ENCODE measurements around the gene HMG20A.

HMG20A gene

DNA sequence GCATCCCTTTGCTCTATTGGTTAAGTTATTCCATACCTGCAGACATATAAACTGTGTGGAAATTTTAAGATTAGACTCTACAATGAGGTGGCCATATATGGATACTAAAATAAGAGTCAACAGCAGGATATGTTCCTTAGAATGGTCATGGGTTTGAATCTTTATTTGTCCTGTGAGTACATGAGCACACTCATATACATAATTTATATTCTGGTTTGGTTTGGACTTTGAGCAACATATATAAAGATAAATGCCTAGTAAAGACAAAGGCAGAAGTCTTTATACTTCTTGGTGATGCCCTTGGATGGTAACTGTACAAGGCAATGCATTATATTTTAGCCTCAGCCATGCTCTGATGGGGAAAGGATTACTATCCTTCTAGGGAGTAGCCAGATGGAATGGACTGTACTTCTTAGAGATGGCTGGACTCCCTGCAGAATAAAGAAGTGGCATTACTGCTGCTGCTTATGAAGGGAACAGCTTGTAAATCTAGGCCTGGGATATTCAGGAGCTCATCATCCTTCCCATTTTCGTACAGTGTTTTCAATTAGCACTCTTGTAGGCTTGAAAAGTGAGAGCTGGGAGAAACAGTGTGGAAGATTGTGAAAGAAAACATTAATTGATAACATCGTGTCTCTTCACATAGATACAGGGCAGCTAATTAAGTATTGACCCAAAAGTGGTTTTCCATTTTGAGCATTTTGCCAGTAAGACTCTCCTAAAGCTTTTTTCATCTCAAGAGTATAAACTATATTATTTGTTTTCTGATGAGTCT lies 60.4 kb downstream of the HMG20A start:
- no peak overlapping the region for H3K4me3 ChIP-seq (ENCODE audit: low read depth, low read length)
- TF ChIP-seq, protein P1, sequence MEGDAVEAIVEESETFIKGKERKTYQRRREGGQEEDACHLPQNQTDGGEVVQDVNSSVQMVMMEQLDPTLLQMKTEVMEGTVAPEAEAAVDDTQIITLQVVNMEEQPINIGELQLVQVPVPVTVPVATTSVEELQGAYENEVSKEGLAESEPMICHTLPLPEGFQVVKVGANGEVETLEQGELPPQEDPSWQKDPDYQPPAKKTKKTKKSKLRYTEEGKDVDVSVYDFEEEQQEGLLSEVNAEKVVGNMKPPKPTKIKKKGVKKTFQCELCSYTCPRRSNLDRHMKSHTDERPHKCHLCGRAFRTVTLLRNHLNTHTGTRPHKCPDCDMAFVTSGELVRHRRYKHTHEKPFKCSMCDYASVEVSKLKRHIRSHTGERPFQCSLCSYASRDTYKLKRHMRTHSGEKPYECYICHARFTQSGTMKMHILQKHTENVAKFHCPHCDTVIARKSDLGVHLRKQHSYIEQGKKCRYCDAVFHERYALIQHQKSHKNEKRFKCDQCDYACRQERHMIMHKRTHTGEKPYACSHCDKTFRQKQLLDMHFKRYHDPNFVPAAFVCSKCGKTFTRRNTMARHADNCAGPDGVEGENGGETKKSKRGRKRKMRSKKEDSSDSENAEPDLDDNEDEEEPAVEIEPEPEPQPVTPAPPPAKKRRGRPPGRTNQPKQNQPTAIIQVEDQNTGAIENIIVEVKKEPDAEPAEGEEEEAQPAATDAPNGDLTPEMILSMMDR (IDR thresholded peaks at IDR 0.05; ENCODE audit: insufficient read depth, low read depth, low read length, missing control alignments): no peak
- DNase-seq (ENCODE audit: low read depth): no peak

GRCh38 chr15:77481670-77482069 lies 61.0 kb downstream of the HMG20A start:
- DNase-seq (ENCODE audit: low read depth): no peak
- no peak overlapping the region for H3K4me3 ChIP-seq (ENCODE audit: low read depth, low read length)
- TF ChIP-seq, protein P1 (IDR thresholded peaks at IDR 0.05; ENCODE audit: insufficient read depth, low read depth, low read length, missing control alignments): no peak

- DNase-seq (ENCODE audit: low read depth): no peak
- no peak overlapping the region for H3K4me3 ChIP-seq (ENCODE audit: low read depth, low read length)
- TF ChIP-seq, protein P1 (IDR thresholded peaks at IDR 0.05; ENCODE audit: insufficient read depth, low read depth, low read length, missing control alignments): no peak
Measured at GRCh38 chr15:77482570-77482969, 61.9 kb downstream of the HMG20A start.

- no peak for DNase-seq (ENCODE audit: low read depth)
- no peak overlapping the region for H3K4me3 ChIP-seq (ENCODE audit: low read depth, low read length)
- TF ChIP-seq, protein P1 (IDR thresholded peaks at IDR 0.05; ENCODE audit: insufficient read depth, low read depth, low read length, missing control alignments): no peak
Measured at GRCh38 chr15:77483425-77484140, 62.9 kb downstream of the HMG20A start.

GRCh38 chr15:77484994-77485393 lies 64.3 kb downstream of the HMG20A start:
- TF ChIP-seq, protein P1 (IDR thresholded peaks at IDR 0.05; ENCODE audit: insufficient read depth, low read depth, low read length, missing control alignments): no peak
- no peak for DNase-seq (ENCODE audit: low read depth)
- no peak overlapping the region for H3K4me3 ChIP-seq (ENCODE audit: low read depth, low read length)

DNA sequence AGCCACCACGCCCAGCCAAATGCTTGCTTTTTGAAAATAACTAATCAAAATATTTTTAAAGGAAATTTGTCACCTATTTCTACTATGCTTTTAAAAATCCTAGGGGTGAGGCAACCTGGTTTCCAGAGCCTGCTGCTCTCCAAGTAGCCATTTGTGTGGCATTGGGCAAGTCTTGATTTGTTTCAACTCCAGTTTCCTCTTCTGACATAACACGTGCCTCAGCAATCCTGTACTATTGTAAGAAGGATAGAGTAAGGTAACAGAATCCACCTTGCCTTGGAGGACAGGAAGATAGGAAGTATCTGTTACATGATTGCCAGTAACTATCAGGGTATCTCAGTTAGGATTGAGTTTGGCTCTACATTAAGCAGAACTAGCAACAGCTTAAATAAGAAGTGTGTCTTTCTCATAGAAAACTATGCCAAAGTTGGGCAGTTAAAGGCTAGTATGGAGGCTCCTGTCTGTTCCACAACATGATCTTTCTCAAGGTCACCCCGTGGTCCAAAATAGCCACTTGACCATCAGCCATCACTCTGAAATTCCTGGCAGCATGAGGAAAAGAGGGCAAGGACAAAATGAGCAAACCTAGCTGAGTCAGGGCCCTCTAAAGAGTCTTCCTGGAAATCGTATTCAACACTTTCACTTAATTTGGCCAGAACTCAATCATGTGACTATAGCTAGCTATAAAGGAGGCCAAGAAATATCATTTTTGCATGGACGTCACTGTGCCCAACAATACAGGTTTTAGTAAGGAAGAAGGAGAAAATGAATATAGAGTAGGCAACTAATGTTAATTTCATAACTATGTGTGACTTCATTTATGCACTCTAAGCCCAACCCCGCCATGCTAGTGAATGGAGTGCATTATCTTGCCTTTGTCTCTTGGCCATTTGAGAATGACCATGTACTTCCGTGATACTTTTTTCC lies 66.1 kb downstream of the HMG20A start:
- TF ChIP-seq, protein P1 (IDR thresholded peaks at IDR 0.05; ENCODE audit: insufficient read depth, low read depth, low read length, missing control alignments): no peak
- no peak for DNase-seq (ENCODE audit: low read depth)
- H3K4me3 ChIP-seq (ENCODE audit: low read depth, low read length): no peak overlapping the region
